Hematopoietic multipotent progenitor cell treated with erythropoietin and hydrocortisone succinate and interleukin-3 and kit ligand, for 6 days (in vitro differentiated cells): ENCODE data around the gene EDA.

Experiments used
- DNase-seq: peaks from one replicate; pipeline ENCODE4 v3.0.0-alpha.2; 2015

Gene EDA

GRCh38 chrX:70029863-70030262, 413.9 kb downstream of the EDA start:
- DNase-seq, result peak; percentile 2

GRCh38 chrX:70030301-70030767, 414.4 kb downstream of the EDA start:
- DNase-seq, result peak; percentile 72

- DNase-seq, result no peak
Measured at GRCh38 chrX:70032792-70033191, 416.9 kb downstream of the EDA start.

- DNase-seq, result peak; percentile 55
Measured at GRCh38 chrX:70033348-70034051, 417.6 kb downstream of the EDA start.

GRCh38 chrX:70034646-70035045, 418.7 kb downstream of the EDA start:
- DNase-seq, result no peak

GRCh38 chrX:70038515-70038914, 422.6 kb downstream of the EDA start:
- DNase-seq, result no peak

- peak; percentile 2 for DNase-seq
Measured at GRCh38 chrX:70038951-70039350, 423.0 kb downstream of the EDA start.

GRCh38 chrX:70039758-70040157, 423.8 kb downstream of the EDA start:
- DNase-seq, result no peak

- no peak for DNase-seq
Measured at GRCh38 chrX:70041993-70042392, 426.1 kb downstream of the EDA start.

GRCh38 chrX:70042399-70043371, 426.8 kb downstream of the EDA start:
- peak; percentile 9 for DNase-seq

- no peak for DNase-seq
Measured at GRCh38 chrX:70043685-70044084, 427.8 kb downstream of the EDA start.

GRCh38 chrX:70044541-70045245, 428.8 kb downstream of the EDA start:
- no peak for DNase-seq

GRCh38 chrX:70046978-70047377, 431.1 kb downstream of the EDA start:
- DNase-seq, result no peak

GRCh38 chrX:70049406-70049805, 433.5 kb downstream of the EDA start:
- DNase-seq, result no peak

- DNase-seq, result no peak
Measured at GRCh38 chrX:70049925-70050324, 434.0 kb downstream of the EDA start, which contains the start of gene AWAT2. AWAT2 (minus strand) TSS chrX:70049938; CDS start chrX:70049932, 6 bp downstream.

GRCh38 chrX:70052895-70053615, 437.1 kb downstream of the EDA start:
- DNase-seq, result no peak

- no peak for DNase-seq
Measured at GRCh38 chrX:70054391-70054790, 438.5 kb downstream of the EDA start.

GRCh38 chrX:70062076-70062475, 446.2 kb downstream of the EDA start, which contains the start of gene OTUD6A:
OTUD6A (plus strand) TSS chrX:70062457; CDS start chrX:70062525, 68 bp downstream.
- no peak for DNase-seq

- DNase-seq, result no peak
Measured at GRCh38 chrX:70062961-70063550, 447.1 kb downstream of the EDA start.

- DNase-seq, result no peak
Measured at GRCh38 chrX:70066646-70067045, 450.7 kb downstream of the EDA start.

GRCh38 chrX:70079297-70079696, 463.4 kb downstream of the EDA start:
- no peak for DNase-seq

GRCh38 chrX:70079870-70080269, 464.0 kb downstream of the EDA start:
- no peak for DNase-seq
